HTR-8/SVneo (cell line): ENCODE measurements around the gene PDE1A.

Experiments
- DNase-seq: peaks from one replicate; pipeline ENCODE4 v3.0.0; 2011; ENCODE audit warnings: low spot score, mixed read lengths; ENCODE audit not compliant: insufficient read length
- FAIRE-seq: peaks from 2 replicates; lab custom pipeline; 2011; peaks lifted over from hg19 to GRCh38; lab: Jason Lieb, UNC

PDE1A gene

DNA sequence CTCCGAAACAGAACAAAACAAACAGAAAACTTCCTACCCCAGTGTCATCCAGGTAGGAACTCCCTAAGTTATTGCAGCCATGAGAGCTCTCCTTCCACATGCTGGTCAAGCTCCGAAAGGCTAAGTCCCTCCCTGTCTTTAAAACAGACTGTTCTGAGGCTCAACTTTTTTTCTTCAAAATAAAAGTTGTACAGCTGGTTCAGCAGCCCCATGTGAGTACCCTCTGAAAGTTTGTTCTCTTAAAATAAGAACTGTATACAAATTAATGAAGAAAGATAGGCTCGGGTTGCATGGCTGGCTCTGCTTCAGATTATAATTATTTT lies at the start of gene PDE1A:
Gene PDE1A (minus strand): TSS at position 119 of the 323 bp plus-strand sequence.
- FAIRE-seq: no peak
- DNase-seq: no peak

DNA sequence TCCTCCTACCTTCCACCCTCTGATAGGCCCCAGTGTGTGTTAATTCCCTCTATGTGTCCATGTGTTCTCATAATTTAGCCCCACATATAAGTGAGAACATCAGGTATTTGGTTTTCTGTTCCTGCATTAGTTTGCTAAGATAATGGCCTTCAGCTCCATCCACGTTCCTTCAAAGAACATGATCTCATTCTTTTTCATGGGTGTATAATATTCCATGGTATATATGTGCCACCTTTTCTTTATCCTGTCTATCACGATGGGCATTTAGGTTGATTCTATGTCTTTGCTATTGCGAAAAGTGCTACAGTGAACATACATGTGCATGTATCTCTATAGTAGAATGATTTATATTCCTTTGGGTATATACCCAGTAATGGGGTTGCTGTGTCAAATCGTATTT lies 46.8 kb upstream of the PDE1A start:
- FAIRE-seq (no peak), DNase-seq (no peak)

DNA sequence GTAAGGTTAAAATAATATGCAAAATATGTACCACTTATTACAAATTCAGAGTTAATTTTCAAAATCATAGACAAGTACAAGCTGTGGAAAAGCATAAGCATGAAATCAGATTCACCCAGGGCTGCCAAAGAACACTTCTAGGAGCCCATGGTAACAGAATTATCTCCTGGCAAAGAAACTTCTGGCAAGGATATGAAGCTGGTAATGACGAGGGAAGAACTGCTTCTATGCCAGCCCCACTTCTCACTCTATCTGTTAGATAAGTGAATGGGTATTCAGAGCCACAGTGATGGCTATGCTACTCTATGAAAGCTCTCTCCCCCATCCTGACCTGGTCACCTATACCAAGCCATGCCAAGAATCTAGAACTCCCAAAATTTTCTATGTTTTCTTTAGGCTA lies 36.9 kb upstream of the PDE1A start:
- DNase-seq: no peak
- no peak for FAIRE-seq

DNA sequence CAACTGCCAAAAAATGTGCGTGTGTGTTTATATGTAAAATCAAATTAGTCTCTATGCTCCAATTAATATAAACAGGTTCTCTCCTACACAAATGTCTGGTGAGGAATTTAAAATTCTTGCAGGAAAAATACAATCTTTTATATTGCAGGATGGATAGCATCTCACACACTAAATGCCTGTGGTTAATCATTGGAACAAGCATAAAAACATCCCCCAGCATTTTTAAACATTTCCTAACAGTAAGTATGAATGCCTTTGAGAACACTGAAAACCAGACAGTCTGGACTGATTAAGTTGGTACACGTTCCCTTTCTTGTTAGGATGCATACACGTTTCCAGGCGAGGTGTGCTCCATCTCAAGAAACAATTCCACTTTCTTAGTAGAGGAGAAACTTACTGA lies 29.9 kb upstream of the PDE1A start:
- DNase-seq (peak; percentile 5), FAIRE-seq (no peak)

DNA sequence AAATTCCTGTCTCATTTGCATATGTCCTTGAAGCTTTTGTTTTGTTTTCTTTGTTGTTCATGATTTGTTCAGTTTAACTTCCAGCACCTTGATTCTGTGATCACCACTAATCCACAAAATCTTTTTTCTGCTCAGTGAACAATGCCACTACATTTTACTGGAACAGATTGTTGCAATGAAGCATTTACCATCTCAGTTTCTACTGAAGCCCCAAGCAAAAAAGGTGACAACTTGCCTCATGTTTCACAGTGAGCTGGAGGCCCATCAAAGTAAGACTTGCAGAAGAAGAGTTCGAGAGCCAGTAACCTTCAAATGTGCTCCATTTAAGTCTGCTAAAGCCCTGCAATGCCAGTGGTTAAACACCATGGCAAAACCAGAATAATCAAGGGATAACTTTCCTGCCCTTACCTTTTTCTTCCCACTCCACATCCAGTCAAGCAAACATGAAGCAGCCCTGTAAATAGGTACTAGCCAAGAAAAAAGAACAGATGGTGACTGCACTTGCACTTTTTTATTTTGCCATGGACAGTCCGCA lies 25.7 kb upstream of the PDE1A start:
- FAIRE-seq: no peak

DNA sequence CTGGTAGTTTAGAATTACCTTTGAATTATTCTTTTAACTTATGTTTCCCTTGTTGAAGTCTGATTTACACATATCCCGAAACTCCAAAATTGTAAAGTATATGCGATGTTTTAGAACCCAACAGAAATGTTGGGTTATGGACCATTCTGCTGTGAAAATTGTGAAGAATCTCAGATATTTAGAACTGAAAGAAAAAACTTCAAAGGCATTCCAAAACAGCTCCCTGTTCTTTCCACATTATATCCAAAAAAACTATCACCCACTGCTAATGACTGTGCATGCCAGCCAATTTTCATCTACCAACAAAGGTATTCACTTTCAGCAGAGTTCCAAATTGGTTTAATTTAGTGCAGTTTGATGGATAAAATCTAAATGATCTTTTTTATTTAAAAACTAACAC lies 21.5 kb upstream of the PDE1A start:
- DNase-seq: no peak
- no peak for FAIRE-seq

More for the DNA sequence above, 25.7 kb upstream of the PDE1A start:
- DNase-seq: no peak

DNA sequence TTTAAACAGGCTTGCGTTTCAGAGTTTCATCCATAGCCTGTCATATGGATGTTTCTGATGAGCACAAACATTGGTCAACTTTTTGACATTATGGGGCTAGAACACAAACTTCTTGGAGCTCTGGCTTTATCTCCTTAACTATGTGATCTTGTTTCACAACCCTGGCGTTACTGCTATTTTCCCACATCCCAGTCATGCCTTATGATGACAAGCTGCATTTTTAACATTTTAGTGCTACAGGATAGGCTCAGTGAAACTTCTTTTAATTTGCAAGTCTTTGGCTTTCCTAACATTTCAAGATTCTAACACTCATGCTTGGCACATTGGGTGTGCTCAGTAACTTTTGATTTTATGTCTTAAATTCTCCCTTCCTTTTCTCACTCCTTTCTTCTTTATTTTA lies 21.0 kb upstream of the PDE1A start:
- DNase-seq (peak; percentile 11), FAIRE-seq (no peak)

DNA sequence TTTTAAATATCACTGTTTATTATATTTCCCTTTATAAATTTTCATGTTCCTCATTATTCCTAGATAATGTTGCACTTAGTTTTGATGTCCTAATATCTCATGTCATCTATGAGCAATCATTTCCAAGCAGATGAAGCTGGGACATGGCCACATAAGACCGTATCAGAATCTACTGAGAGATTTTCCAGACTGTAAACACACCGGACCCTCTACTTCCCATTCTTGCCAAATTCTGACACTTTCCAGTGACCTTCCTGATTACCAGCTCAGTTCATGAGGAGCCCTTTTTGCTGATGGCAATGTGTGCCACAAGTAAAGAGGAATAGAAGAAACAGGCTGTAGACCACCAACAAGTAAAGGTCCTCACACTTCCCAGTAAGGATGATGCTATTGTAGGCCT lies 20.3 kb upstream of the PDE1A start:
- no peak for FAIRE-seq
- no peak for DNase-seq

DNA sequence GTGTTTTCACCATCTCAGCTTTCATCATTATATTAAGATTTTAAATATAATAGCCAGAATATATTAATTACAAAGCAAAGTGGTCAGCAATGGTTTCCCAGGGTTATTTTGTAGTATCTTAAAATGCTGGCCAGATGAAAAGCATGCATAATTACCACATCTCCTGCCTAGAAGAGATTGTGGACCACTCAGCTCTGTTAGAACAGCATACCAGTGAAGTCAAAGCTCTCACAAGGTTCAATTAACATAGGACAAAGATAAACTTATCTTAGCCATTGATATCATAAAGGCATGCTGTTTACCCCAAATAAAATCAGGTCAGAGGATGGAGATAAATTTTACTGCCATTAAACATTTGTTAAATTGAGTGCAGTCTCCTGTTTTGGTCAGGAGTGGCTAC lies 19.3 kb upstream of the PDE1A start:
- FAIRE-seq (no peak), DNase-seq (no peak)

DNA sequence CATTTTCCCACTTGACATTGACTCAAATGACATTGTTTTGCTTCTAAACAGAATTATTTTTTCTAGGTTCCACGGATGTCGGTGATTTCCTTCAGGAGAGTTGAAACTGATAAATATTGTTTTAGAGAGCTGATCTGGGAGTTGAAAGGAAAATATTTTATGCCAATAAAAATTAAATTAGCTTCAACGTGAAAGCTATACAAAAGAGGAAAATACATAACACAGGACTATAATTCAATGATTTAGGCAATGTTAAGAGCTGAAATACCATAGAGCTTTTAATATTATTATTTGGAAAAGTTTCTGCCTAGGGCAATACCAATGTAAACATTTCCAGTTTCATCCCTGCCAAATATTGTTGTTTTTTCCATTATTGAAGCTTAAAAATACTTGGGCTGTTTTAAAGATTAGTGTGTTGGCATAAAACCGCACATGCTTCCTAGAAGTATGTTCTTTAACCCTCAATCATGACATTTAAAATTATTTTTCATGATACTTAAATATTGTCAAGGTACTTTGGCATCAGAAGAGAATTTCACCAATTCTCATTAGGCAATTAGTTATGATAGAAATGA lies 18.6 kb upstream of the PDE1A start:
- FAIRE-seq: no peak

DNA sequence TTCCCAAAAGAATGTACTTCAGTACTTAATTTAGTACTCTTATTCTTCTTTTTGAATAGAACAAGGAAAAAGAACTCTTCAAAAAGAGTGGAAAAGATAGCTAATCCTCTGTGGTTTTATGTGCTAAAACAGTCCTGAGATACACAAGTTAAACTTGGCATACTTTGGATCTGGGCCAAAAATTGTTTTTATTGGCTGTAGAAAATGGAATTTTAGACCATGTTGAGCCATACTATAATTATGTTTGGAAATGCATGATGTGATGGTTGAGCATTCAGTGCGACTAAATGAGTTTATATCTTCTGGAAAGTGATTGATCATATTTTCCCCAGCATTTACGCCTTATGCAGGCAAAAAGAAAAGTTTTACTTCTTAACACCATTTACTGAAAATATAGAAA lies 18.0 kb upstream of the PDE1A start:
- FAIRE-seq (no peak), DNase-seq (no peak)

More for the DNA sequence above, 18.6 kb upstream of the PDE1A start:
- DNase-seq: no peak

DNA sequence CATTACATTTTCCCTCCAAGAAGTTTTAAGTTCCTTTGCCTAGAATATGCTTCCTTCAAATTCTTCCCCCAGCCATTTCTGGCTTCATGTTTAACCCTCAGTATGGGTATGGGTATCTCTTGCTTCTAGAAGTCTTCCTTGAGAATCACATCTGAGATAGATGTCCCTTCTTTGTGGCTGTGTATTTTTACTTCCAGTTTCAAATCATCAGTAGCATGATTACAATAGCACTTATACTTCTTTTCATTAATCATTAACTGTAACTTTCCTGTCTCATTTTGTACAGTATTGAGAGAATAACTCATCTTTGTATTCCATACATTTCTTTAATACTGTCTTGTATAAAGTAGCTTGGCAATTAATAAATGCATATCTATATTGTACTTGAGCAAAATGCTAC lies 17.3 kb upstream of the PDE1A start:
- DNase-seq: no peak
- no peak for FAIRE-seq

DNA sequence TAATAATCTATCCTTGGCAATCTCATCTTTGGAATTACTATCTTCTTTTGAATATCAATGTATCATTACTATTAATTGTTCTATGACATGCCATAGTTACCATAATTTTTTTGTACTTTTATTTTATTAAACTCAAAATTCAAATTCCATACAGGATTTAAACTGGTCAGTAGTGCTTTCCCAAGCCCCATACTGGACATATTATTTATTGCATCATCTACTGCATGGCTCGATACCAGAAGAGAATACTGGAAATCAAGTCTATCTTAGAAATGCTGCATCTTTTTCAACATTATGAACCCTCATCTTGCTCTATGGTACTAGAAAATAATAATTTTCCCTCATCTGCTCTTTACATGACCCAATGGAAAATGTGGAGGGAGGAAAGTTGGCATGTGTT lies 9.4 kb upstream of the PDE1A start:
- FAIRE-seq (no peak), DNase-seq (no peak)

DNA sequence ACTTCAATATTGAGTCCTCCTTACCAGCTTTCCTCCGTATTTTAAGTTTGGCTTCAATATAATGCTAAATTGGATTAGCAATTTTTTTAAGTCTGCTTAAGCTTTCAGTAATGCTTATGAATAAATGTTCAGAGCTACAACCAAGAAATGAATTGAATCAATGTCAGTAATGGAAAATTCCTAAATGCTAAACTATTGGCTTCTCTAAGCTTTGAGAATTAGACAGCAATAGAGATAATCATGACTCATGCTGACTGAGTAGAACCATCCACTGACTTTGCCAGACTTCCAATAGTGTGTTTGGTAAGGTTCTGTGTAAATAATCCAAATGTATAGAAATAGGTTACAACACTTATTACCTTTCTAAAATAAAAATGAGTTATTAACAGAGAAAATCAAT lies 8.9 kb upstream of the PDE1A start:
- DNase-seq (no peak), FAIRE-seq (no peak)

DNA sequence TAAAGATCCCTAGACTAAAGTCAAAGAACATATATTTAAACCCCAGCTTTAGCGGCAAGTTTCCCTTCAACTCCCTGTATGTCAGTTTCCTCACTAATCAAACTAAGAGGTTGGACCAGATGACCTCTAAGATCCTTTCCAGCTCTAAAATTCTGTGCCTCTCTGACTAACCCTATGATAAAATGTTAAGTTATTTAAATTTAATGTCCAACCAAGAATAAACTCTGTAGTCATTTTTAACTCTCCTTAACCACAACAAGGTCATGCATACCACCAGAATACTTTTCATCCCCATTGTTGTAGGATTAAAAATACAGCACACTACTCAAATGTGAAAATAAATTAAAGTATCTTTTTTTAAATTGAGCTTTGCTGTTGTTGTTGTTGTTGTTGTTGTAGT lies 5.2 kb upstream of the PDE1A start:
- DNase-seq: no peak
- no peak for FAIRE-seq

DNA sequence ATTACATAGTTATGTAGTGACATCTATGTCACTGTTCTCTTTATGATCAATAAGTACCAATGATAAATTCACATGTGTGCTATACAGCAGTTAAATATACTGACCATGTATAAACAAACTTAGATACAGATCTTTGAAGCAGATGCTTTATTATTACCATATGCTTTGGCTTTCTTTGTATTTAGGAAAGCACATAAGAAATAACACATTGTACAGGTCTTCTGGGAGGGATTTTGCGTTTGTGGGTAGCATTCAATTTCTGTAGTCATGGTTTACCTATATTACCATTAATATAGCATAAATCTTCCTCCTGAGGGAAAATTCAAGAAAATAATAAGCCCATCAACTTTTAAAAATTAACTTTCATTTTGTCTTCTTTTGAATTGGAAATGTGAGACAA lies 1.6 kb upstream of the PDE1A start:
- FAIRE-seq (no peak), DNase-seq (no peak)

DNA sequence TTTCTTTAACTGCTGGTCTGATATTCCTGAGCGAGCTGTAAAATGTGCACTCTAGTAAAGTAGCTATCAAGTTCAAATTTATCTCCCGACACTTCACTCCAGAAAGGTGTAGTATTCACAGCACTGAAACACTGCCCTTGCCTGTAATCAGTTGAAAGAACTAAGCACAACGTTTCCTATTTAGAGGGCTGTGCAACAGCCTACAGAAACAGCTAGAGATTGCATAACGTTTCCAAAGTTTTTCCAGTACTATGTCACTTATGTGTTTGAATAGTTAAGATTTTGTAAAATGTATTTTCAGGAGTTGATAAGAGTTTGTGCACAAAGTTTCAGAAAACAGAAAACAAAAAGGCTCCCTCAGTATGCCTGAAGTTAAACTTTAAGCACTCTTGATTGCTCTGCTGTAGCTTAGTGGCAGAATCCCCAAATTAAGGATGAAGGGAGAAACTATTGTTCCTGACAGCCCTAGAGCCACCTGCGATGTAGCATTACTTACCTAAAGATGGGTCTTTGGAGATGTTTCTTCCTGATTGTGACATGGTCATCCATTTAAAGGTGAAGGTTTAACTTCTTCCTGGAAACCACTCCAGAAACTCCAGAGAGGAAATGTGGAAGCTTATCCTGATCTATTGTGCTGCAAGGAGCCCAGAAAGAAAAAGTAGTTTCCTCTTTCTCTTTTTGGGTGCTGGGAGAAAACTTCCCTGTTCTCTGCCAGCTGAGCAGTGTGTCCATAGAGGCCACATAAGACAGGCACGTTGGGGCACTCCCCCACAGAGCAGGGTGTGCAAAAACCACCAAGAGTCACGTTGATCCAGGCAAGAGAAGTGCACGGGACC lies 536 bp downstream of the PDE1A start:
- DNase-seq (no peak), FAIRE-seq (no peak)

DNA sequence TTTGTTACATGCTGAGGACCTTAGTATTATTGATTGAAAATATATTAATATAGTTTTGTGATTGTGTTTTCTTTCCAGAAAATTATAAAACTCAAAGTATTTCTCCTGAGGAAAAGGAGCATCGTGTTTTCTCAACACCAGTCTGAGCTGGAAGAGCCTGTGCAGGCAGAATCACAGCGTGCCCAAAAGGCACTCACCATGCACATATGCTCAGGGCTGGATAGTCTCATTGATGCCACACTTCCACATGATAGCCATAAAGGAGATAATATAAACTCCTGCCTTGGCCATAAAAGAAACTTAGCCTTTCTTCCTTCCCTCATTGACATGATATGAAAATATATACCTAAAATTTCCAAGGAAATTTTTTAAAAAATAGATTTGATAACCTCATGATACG lies 4.0 kb downstream of the PDE1A start:
- DNase-seq (no peak), FAIRE-seq (no peak)

DNA sequence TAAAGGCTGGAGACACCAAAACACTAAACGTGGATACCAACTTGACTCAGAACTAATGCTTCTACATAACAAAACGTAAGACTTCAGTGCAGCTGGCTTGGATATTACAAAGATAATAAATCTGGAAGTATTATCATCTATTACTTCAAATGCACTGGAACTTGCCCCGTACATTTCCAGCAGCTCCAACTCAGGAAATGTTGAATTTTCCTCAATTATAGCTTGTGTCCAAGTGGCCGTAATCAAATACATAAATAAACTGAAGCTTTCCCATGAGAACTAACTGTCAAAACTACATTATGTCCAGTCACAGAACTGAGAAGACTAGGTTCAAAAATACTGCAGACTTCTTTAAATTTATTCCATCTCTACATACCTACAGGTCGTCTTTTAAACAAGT lies 6.2 kb downstream of the PDE1A start:
- DNase-seq (no peak), FAIRE-seq (no peak)

DNA sequence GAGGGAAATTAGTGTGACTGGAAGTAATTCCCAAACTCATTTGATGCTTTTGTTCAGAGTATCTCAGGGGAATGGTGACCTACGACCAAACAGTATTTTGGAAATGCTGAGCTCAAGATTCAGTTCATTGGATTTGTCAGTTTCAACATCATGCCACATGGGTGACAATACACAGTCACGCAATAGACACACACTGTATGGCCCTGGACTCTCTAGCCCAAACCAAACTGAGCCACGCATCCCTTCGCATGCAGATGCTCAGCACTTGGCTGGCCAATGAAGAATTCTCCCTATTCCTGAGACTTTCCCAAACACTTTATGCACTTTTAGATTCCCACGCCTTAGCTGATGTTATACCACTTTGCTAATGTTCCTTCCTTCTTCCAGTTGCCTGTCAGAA lies 10.0 kb downstream of the PDE1A start:
- DNase-seq: no peak
- FAIRE-seq: peak; percentile 51

DNA sequence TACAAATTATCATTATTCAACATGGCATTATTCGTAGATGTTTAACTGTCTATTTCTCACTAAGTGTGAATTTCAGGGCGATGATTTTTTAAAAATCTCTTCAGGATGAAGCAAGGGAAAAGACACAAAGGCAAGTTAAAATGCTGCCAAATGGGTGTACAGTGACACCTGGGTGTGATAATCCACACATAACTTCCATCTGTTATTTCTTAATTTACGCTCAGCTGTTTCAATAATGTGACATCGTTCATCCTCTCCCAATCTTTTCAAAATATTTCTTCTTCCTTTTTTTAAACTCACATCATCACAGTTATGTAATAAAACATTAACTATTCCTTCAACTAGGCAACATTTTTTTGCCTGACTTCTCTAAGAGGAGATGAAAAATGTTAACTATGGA lies 10.6 kb downstream of the PDE1A start:
- no peak for DNase-seq
- FAIRE-seq: no peak

DNA sequence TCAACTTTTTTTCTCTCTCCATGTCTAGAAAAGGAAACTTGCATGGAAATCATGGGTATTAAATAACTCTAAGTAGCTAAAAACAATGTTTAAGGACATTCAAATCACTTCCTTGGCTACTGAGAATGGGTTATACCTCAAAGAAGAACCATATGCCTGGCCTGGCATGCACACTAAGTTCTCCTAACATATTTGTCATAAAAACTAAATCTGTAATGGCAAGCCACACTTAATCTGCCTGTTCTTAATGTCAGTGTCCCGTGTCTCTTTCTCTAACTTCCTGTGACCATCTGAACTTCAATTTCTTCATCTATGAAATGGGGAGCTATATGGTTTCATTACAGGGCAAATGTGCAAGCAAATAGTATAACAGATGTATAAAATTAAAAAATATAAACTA lies 11.1 kb downstream of the PDE1A start:
- FAIRE-seq (no peak), DNase-seq (no peak)
